GM18873 (cell line): ENCODE measurements around the gene HAUS7.

Source experiments
- ATAC-seq: cut with Tn5 transposase; IDR thresholded peaks from one replicate; pipeline ENCODE4 v1.9.1; 2021; ENCODE audit warnings: mild to moderate bottlenecking, moderate library complexity, moderate number of reproducible peaks; ENCODE audit not compliant: unreplicated experiment, low FRiP score

HAUS7 gene

DNA sequence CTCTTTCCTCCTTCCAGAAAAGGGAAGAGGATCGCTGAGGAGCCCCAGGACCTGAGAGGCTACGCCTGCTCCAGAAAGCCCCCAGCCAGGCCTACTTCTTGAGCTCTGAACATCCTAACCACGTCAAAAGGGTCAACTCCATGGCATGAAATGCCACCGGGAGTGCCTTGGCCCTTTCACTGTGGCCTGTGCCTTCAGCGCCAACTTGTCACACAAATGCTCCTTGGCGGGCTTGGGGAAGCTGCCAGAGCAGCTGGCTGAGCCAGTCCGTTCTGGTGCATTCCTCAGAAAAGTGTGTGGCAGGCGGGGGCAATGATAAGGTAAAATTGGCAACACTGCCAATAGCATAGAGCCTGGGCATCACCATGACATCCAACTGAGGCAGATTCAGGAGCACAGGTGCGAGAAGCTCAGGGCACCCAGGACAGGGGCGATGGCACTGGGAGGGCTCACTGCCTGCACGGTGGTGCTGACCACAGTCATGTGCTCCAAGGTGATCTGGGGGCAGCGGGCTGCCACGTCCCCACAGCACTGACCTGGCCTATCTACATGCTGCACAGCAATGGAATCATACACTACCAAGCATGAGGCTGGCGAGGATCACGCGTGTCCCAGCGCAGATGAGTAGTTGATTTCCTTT is 12.4 kb downstream of the HAUS7 start:
- no peak for ATAC-seq

DNA sequence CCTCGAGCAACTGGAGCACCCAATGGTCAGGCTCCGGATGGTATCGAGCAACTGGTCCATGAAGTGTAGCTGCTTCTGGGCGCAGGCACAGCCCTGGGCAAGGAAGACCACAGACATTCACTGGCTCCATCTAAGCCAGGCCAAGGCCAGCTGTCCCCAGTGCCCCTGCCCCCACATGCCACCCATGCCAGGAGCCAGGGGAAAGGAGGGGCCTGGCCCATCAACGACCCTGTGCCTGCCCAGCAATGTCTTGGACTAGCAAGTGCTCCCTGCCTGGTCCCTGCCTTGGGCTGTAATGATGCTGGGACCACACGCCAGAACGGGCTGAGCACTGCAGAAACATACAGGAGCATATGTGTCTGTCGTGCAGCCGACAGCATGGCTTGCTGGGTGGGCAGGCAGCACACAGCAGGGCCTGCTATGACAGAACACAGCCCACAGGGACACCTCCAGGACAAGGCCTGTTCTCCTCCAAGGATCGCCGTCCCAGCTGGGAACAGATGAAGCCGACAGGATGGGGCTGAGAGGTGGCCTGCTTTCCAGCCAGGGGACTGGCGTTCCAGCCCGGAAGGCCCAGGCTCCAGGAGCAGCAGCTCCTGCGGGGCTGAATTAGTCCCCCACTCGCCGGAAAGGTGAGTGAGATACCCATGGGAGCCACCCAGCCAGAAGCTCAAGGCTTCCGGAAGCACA is 13.1 kb downstream of the HAUS7 start:
- no peak for ATAC-seq

DNA sequence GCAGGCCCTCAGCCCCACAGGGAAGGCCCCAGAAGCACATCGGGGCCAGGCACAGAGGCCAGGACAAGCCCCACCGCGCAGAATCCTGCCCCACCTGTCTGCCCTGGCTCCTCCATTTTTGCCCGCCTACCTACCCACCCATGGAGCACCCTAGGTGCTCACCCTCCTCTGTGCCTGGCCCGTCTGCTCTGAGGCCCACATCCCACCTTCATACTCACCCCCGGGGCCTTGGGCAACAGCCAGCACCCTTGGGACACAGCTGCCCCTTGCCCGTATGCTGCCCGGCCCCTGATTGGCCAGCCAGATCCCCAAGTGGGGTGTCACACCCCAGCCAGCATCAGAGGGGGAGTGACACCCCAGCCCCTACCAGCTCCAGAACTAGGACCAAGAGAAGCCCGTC is 13.7 kb downstream of the HAUS7 start:
- ATAC-seq, result no peak

DNA sequence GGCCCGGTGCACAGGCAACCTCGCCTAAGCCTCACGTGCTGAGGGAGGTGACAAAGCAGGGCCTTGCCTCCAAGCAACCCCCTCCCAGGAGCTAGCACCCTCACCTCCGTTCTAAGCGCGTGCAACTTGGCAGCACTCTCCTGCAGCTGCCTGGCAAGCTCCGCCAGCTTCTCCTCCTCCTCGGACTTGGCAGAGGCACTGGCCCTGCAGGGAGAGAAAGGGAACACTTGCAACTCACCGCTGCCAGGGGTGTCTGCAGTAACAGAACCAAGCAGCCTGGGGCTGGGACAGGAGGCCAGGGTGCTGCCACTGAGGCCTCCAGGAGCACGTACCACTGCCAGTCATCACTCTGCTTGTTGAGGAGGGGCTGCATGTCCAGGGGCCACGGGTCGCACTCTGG is 14.2 kb downstream of the HAUS7 start:
- no peak for ATAC-seq

DNA sequence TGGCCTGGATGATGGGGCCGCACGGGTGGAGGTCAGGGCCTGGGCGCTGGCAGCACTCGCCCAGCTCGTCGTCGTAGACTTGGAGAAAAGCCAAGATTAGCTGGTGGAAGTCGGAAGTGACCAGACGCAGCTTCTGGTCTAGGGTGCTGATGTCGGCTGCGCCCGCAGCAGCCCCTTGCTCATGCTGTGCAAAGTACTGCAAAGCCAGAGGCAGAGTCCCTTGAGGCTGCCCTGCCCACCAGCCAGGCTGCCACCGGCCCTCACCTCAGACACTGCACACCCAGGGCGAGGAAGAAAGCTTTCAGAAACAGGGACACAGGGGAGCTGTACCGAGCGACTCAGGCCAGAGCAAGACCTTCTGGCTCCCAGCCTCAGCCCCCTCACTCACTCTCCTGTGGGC is 14.8 kb downstream of the HAUS7 start:
- no peak for ATAC-seq

DNA sequence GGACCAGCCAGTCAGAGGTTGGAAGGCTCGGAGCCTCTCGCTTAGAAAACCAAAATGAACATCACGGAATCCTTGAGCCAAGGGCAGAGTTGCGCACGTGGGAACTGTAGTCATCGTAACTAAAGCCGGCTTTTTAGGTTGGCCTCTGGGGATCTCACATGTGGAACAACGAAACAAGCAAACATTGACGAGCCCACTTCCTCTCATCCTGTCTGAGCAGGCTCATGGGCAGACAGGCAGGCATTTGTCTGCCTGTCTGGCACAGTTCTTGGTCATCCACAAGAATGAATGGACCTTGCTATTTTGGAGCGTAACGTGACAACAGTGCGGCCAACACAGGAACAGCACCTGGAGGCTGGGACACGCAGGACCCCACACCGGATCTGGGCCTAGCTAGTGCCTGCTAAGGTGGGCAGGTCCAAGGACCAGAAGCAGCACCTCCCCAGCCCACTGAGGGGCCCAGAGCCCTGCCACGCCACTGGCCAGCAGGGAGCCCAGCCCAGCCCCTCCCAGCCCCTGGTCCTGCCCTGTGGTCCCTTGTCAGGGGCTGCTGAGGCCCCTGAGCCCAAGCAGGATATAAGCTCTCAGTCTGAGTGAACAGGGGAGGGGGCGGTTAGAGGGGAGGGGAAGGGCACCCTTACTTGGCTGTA is 15.3 kb downstream of the HAUS7 start:
- no peak for ATAC-seq

DNA sequence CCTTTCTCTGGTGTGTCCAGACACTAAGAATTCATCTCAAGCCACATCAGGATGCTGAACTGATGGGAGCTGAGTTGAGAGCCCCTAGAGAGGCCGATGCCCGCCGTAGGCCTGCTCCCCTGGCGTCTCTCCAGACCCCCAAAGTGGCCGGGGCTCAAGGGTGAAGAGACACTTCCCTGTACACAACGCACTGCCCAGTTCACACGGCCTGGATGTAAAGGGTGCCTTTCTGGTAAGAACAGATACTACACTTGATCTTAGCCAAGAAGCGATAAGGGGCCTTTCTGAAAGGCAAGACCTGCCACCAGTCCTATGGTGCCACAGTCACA is 19.5 kb downstream of the HAUS7 start:
- ATAC-seq, result no peak

DNA sequence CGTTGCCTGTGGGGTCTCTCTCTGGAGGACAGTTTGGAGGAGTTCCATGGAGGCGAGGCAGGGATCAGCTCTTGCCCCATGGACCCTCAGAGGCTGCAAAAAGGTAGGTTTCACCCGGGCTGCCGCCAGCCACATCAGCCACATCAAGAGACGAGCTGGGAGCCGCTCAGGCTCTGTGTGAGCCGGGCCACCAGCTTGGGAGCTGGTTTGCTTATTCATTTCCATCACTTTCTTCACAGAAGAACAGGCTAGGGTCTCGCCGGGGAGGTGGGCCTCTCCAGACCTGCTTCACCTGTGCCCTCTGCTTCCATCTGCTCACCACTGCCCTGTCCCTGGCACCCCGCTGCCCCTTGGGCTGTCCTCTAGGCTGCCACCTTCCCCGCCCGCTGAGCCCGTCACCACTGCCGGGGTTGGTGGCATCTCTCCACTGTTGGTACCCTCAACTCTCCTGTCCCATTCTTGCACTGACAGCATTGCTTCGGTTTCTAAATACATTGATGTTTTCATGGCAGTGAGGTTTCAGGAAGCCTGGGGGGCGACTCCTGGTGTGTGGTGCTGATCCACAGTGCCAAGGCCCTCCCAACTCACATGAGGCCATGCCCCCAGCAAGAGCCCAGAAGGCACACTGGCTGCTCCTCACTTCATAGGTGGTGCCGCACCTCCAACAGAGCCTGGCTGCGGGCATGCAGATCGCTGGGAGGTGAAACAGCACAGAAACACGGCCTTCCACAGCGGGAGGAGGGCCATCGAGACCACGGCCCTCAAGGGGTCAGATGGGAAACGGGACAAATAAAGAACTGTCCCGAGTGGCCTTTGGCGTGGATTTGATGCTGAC is 20.0 kb downstream of the HAUS7 start:
- ATAC-seq, result no peak

DNA sequence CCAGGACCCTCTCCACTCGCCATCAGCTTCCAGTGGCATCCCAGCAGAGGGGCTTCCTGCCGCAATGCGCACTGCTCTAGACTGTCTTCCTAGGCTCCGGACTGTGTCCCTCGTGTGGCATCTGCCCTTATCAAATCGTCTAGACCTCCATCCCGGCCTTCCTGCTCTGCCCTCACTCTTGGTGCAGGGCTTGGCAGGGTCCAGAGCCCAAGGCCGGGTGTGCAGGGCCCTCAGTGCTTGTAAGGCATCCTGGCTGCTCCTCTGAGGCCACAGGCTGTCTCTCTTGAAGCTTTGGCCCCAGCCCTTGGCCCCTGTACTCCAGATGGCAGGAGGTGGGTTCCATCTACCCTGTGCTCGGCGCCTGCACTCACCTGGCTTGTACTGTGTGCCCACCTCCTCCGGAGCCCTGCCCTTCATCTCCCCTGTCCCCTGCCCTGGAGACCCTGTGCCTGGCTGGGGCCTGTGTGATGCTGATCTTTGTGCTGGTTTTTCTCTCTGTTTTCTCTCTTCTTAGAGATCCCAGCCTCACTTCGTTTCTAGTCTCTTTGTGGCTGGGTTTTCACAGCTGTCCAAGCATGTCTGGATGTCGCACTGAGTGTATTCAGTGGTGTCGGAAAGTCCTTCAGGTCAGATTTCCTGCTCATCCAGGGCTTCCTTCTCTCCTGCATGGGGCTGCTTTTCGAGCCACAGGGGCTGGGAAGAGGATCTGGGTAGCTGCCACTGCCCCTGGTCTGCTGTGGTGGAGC is 20.8 kb downstream of the HAUS7 start:
- ATAC-seq, result no peak

DNA sequence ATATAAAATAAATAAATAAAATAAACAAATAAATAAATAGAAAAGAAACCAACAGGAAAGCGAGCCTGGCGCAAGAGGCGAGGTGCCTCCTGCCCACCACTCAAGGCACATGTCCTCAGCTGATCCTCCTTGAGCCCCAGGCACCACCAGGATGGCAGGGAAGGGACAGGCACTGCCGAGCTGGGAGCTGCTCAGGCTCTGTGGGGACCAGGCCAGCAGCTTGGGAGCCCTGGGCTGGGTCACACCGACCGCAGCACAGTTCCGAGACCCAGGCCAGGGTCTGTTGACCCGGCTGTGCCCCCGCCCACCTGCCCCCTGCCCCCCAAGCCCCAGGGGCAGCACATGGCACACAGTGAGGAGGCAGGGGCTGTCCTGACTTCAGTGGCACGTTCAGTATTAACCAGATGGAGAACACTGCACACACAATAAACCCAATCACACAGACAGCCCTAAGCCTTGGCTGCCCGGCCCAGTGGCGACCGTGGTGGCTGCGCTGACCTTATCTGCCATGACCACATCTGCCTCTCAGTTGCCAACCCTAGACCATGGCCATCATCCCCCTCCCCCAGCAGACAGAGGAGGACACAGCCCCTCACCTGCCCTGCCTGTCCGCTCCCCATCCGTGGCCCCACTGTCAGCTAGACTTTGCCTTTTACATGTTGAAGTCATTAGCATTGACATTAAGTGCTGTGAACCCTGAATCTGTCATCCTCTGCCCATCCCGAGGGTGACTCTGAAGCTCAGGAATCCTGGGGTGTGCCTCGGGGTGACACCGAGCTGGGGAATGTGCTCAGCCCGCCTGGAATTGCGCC is 21.6 kb downstream of the HAUS7 start:
- ATAC-seq, result no peak

DNA sequence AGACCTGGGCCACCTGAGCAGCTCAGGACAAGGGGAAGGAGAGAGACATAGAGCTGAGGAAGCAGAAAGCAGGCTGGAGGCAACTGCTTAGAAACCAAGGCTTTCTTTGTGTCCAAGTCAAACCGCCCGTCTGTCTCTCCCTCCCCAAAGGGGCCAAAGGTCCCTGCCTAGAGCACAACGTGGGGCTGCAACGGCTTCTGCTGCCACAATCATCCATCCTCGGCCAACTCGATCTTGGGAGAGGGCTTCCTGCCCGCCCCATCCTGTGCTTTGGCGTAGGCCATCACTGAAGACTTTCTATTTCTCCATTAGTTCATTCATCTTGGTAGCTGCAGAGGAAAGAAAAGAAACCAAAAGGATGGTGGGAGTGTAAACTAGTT is 22.8 kb downstream of the HAUS7 start:
- ATAC-seq, result no peak

DNA sequence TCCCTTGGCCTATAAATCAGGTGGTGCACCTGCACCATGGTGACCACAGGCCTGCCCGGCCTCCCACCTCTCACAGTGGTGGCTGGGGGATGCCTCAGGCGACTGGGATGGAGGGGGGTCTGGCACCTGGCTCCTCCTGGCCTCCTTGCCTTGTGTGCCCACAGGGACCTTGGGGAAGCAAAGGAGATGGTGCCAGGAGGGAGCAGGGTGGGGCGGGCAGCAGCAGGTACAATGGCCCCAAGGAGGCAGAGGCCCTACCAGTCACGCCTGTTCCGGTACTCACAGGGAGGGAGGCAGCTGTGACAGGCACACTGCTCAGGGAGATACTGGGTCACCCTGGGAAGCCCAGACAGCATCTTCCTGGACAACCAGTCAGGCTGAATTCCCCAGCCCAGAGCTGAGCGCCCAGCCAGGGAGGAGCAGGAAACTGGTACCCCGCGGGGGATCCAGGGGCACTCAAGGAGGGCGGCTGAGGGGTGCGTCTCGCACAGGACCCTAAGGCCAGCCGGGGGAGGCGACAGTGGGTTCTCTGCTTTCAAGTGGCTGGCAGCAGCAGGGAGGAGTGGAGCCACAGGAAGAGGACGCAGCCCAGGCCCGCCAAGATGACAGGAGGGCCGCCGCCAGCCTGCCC is 23.3 kb downstream of the HAUS7 start:
- ATAC-seq, result no peak

DNA sequence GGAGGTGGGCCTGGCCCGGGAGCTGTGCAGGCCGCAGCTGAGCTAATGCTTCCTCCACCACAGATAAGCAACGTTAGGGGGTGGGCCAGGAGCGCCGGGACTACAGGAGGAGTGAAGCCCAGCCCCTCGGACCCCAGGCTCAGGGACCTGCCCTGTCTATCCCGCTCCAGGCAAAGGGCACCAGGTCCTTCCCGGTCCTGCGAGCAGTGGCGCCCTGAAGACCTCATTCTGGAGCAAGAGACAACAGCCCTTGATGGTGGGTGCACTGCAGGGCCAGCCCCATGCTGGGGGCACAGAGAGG is 23.8 kb downstream of the HAUS7 start:
- no peak for ATAC-seq

DNA sequence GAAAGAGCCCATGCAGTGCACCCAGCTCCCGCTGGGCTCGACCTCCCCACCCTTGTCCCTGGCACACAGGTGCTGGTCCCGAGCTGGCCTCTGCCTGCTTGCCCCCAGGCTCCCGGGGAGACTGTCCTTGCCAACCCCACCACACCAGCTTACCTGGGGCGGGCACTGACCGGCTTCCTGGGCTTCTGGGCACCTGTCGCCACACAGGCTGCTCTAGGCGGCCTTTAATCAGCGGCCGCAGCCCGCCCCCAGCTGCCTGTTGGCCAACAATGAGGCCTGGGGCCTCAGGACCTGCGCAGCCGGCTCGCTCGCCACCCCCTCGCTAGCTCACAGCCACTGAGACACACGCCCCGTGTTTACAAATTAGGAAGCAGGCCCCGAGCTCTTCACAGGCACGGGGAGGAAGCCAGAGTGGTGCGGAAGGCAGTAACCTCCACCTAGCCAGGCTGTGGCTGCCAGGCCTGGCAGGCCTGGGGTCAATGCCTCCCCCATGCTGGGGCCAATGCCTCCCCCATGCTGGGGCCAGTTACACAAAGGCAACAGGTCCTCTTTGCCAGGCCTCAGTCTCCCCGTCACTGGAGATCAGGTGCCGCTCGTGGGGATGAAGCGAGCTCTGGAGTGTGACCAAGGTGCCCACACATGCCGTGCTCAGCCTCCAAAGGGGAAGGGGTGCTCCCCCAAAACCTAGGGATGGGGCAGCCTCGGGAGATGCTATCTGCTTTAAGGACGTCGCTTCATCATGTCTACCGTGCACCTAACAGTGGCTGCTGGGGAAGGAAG is 24.3 kb downstream of the HAUS7 start, which contains the start of gene TREX2:
TSS of gene TREX2 (minus strand) at position 201 of the 780 bp plus-strand sequence. CDS start 626 bp downstream, outside the sequence.
- no peak for ATAC-seq

DNA sequence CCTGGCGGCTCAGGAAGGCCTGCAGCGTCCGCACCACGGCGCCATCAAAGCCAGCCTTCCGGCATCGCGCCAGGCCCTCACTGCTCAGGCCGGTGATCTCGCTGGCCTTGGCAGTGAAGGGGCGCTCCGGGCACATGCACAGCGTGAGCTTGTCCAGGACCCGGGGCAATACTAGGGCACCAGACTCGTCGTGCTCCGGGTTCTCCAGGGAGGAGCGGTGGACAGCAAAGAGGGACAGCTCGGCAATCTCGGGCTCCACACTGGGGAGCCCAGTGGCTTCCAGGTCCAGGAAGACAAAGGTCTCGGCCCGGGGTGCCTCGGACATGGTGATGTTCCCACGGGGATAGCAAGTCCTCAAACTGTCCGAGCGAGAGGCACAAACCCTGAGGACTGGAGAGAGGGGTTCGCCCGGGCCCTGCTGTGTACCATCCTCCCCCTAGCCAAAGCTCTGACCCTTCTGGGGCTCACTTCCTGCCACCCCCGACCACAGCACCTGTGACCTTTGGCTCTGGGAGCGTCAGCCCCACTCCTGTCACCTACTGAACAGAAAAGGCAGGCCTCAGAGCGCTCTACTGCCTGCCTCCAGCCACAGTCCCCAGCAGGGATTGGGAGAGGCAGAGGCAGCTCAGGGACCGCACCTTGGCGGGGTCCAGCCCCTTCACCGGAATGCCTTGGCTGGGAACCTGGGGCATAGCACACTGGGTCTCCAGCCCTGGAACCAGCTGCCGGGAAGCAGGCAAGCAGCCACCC is 25.1 kb downstream of the HAUS7 start:
- ATAC-seq, result no peak

DNA sequence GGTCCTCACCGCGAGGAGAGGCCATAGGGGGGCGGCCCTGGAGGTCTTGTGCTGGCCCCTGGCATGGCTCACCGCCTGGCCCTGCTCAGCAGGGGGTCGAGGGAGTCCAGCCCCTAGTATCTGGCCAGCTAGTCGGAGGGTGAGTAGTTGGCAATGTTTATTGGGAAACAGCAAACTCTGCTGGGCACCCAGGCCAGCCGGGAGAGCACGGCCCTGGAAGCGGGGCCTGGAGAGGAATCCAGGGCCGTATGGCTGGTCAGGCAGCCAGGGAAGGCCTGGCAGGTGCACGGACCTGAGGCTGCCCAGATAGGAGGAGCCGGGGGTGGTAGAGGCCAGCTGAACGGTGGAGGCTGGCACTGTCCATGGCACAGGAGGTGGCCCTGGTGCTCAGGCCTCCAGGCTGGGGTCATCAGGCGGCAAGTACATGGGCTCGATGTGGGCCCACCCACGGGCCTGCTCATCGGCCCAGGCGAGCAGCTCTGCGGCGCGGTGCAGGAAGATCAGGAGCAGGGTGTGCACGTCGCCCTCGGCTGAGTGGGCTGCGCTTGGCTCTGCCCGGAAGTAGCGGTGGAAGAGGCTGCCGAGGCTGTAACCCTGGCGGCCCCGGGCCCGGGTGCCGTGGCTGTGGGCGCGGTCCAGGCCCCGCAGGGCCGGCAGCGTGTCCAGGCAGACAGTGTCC is 25.9 kb downstream of the HAUS7 start:
- ATAC-seq, result no peak
